Colonic mucosa (tissue), 4 donors: ENCODE results near the gene TTC9C. TPM values are rescaled to one million over a fixed set of nuclear protein-coding genes. Genes with fewer than 3 reads are reported as not detected.
"Not testable (repeated sequence)": the region's sequence is repeated elsewhere in the genome, so short reads cannot be mapped to it uniquely, and the experiment has no call there.

ENCODE experiments used
- DNase-seq: peaks from one replicate; pipeline ENCODE4 v3.0.0-alpha.2; 2020
- H3K27ac ChIP-seq: fragments of 200-600 bp; one replicate; pipeline ENCODE4 v1.8.0; 2021
- H3K27me3 ChIP-seq: fragments of 200-600 bp; one replicate; pipeline ENCODE4 v1.8.0; 2021
- H3K36me3 ChIP-seq: fragments of 200-600 bp; one replicate; pipeline ENCODE4 v1.8.0; 2021
- H3K4me1 ChIP-seq: fragments of 200-600 bp; one replicate; pipeline ENCODE4 v1.8.0; 2021; ENCODE audit warnings: mild to moderate bottlenecking
- H3K4me3 ChIP-seq: fragments of 200-600 bp; one replicate; pipeline ENCODE4 v1.8.0; 2021
- H3K9ac ChIP-seq, 2 donors: one replicate each; pipeline ENCODE4 v1.7.0; 2013; ENCODE audit warnings: control low read depth in 2 of 2, low read depth in 2 of 2, low read length in 2 of 2
- H3K9me3 ChIP-seq: fragments of 200-600 bp; one replicate; pipeline ENCODE4 v1.8.0; 2021
- CTCF ChIP-seq: fragments of 200-600 bp; IDR thresholded peaks from one replicate; pipeline ENCODE4 v1.8.0; 2022; ENCODE audit warnings: antibody characterized with exemption, mild to moderate bottlenecking
- intact Hi-C: fragments of 100-400 bp; cut with DNase I; formaldehyde crosslinking; loops from one replicate; pipeline ENCODE4 v1.14.1; 2022
- total RNA-seq, 2 donors: library from RNA; stranded (reverse); fragmentation: NEBNext Ultra II Directional in 1 of 2; extraction: Animal tissue kit (Norgen Biotek cat#: 25700) in 1 of 2; gene quantifications; one replicate each; pipeline ENCODE4 v1.2.1, GENCODE V29; 2021
- donor health status: healthy.
- donor health status: DM: no; HTN: no; CAD: no.
- donor health status: DM: no; HTN: no; CAD: no.

TTC9C gene
- total RNA-seq, 2 donors from 2014 or later = 34.2 to 39.8 TPM

DNA sequence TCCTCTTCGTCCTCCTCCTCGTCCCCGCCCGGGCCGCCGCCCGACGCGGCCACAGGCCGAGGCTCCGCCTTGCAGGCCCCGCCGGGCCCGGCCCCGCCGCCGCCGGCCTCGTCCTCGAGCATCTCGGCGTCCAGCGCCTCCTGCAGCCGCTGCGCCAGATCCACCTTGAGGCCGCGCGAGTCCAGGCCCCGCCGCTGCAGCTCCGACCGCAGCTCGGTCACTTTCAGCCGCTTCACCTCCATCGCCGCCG, 1.4 kb upstream of the TTC9C start:
- peak overlapping the region; percentile 91 to 94 for H3K9ac ChIP-seq
- no peak for DNase-seq
- peaks cover 13% of the 10 kb centered on the region for H3K4me1 ChIP-seq
- intact Hi-C loops = no loop called here
- H3K4me3 ChIP-seq = peak overlapping the region; percentile 74
- peak overlapping the region; percentile 98 for H3K27ac ChIP-seq
- TF ChIP-seq CTCF = no peak
- peaks cover 16% of the 10 kb centered on the region for H3K36me3 ChIP-seq
- H3K27me3 ChIP-seq = no peaks in the 10 kb centered on the region
- H3K9me3 ChIP-seq = no peaks in the 10 kb centered on the region

GRCh38 chr11:62727165-62727871, 968 bp upstream of the TTC9C start, which contains the start of gene HNRNPUL2:
Gene HNRNPUL2 (minus strand): TSS chr11:62727457. CDS start chr11:62727156, 301 bp downstream.
- H3K9me3 ChIP-seq = no peaks in the 10 kb centered on the region
- H3K27me3 ChIP-seq = no peaks in the 10 kb centered on the region
- TF ChIP-seq CTCF = no peak
- intact Hi-C loops = no loop called here
- H3K9ac ChIP-seq = peak within 1 kb of the TSS; percentile 91 to 96
- H3K36me3 ChIP-seq = peaks cover 12% of the 10 kb centered on the region
- peak within 1 kb of the TSS; percentile 98 for H3K27ac ChIP-seq
- H3K4me3 ChIP-seq = peak within 1 kb of the TSS; percentile 74
- H3K4me1 ChIP-seq = peaks cover 13% of the 10 kb centered on the region
- peak; percentile 98 for DNase-seq

DNA sequence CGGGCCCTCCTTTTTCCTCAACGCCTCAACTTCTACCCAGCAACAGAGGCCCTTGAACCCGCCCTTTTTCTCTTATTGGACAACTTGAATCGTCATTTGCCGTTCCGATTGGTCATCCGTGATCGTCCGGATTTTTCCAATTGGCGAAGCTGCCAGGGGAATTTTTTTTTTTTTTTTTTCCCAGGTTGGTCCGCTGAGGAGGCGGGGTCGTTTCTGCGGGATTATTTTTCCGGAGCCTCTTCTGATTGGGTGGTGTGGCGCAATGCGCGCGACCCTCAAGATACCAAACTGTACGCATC, 465 bp upstream of the TTC9C start:
- H3K9me3 ChIP-seq = no peaks in the 10 kb centered on the region
- peaks cover 13% of the 10 kb centered on the region for H3K4me1 ChIP-seq
- peak overlapping the region; percentile 74 for H3K4me3 ChIP-seq
- H3K27ac ChIP-seq = peak overlapping the region; percentile 98
- peak; percentile 91 for DNase-seq
- no peak for TF ChIP-seq CTCF
- intact Hi-C loops = no loop called here
- no peaks in the 10 kb centered on the region for H3K27me3 ChIP-seq
- peak overlapping the region; percentile 91 to 96 for H3K9ac ChIP-seq
- H3K36me3 ChIP-seq = peaks cover 7% of the 10 kb centered on the region

DNA sequence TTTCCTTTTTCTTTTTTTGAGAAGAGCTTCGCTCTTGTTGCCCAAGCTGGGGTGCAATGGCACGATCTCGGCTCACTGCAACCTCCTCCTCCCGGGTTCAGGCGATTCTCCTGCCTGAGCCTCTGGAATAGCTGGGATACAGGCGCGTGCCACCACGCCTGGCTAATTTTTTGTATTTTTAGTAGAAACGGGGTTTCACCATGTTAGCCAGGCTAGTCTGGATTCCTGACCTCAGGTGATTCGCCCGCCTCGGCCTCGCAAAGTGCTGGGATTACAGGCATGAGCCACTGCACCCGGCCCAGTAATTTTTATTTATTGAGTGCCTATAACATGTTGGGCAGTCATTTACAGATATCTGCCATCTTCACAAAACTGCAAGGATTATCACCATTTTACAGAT, 1.8 kb downstream of the TTC9C start:
- H3K27ac ChIP-seq, intact Hi-C loops, H3K9me3 ChIP-seq, DNase-seq, H3K4me3 ChIP-seq, H3K27me3 ChIP-seq, H3K36me3 ChIP-seq: not testable (repeated sequence)
- Histone ChIP-seq H3K4me1 (peaks cover 13% of the 10 kb centered on the region), H3K9ac (peak overlapping the region; percentile 43 to 63)

GRCh38 chr11:62732830-62733229, 4.5 kb downstream of the TTC9C start:
- H3K27me3 ChIP-seq = no peaks in the 10 kb centered on the region
- no peaks in the 10 kb centered on the region for H3K36me3 ChIP-seq
- no peak for TF ChIP-seq CTCF
- peaks cover 13% of the 10 kb centered on the region for H3K4me1 ChIP-seq
- no peak for DNase-seq
- H3K9me3 ChIP-seq = no peaks in the 10 kb centered on the region
- no peak overlapping the region for H3K27ac ChIP-seq
- no peak overlapping the region for H3K9ac ChIP-seq
- no peak overlapping the region for H3K4me3 ChIP-seq
- intact Hi-C loops = no loop called here

DNA sequence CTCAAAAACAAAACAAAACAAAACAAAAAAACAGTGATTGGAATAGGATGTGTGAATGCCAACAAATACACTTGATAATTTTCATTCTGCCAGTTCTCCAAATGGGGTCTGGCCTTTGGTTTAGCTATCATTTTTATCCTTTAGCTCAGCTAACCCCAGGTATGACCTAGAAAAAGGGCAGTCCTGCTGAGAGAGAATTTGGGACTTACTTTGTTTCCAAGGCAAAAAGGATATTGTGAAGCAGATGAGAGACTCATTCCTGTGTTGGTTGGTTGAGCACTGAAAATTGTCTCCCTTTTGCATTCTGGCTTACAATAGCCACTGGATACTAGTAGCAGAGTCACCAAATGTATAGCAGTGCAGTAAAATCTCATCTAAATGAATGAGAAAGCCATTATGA, 8.9 kb downstream of the TTC9C start:
- Histone ChIP-seq H3K9ac (no peak overlapping the region), H3K27me3 (no peaks in the 10 kb centered on the region), H3K4me3 (no peak overlapping the region), H3K9me3 (no peaks in the 10 kb centered on the region), H3K36me3 (peaks cover 6% of the 10 kb centered on the region), H3K27ac (no peak overlapping the region), H3K4me1 (no peaks in the 10 kb centered on the region)
- no peak for TF ChIP-seq CTCF
- intact Hi-C loops = no loop called here
- no peak for DNase-seq
